SK-N-SH (cell line): ENCODE measurements around the gene LIMK2. TPM values are rescaled to one million over a fixed set of nuclear protein-coding genes. Genes with fewer than 3 reads are reported as not detected.

Experiments used
- CTCF ChIA-PET: fragments of 300-600, 350-600 bp; formaldehyde crosslinking; extraction: SDS; loops from one replicate; lab custom pipeline; 2021; lab: Yijun Ruan, JAX
- POLR2A ChIA-PET: fragments of 350-600 bp; sonication (Branson Sonifier 250); formaldehyde crosslinking; extraction: SDS; loops from one replicate; lab custom pipeline; 2020; ENCODE audit warnings: antibody characterized with exemption, inconsistent platforms; lab: Yijun Ruan, JAX
- DNase-seq: peaks from one replicate; pipeline ENCODE4 v3.0.0; 2012
- H2AFZ ChIP-seq: fragments of 200-600 bp; sonication (generic); 2 replicates; pipeline ENCODE4 v1.8.1; 2016; ENCODE audit warnings: antibody characterized with exemption, mild to moderate bottlenecking, low read depth
- H3F3A ChIP-seq: fragments of 200-600 bp; sonication (generic); replicated peaks from 2 replicates; pipeline ENCODE3; 2016; ENCODE audit warnings: antibody characterized with exemption, mild to moderate bottlenecking; ENCODE audit not compliant: insufficient read depth
- H3K27ac ChIP-seq, 2 experiments: fragments of 200-500 bp in 1 of 2; fragments of 200-600 bp in 1 of 2; sonication (Bioruptor generic) in 1 of 2; sonication (generic), shearing (Covaris generic) in 1 of 2; 2 replicates each; pipeline versions ENCODE4 v1.5.1 to v1.6.1; 2014 to 2016; ENCODE audit warnings: low read depth in 2 of 2, inconsistent platforms in 1 of 2, low read length in 1 of 2, mild to moderate bottlenecking in 1 of 2, mixed read lengths in 1 of 2
- H3K27me3 ChIP-seq: fragments of 200-600 bp; sonication (generic), shearing (Covaris generic); 2 replicates; pipeline ENCODE4 v1.6.1; 2016; ENCODE audit warnings: mixed run types; ENCODE audit not compliant: insufficient read depth
- H3K36me3 ChIP-seq, 2 experiments: fragments of 200-500 bp in 1 of 2; fragments of 200-600 bp in 1 of 2; sonication (Bioruptor generic) in 1 of 2; sonication (generic) in 1 of 2; replicated peaks in 1 of 2; 2 replicates each; pipeline versions ENCODE3 to v1.5.1; 2014 to 2016; ENCODE audit warnings: low read length in 1 of 2, mild to moderate bottlenecking in 1 of 2; ENCODE audit not compliant: insufficient read depth in 2 of 2, control insufficient read depth in 1 of 2
- H3K4me1 ChIP-seq, 2 experiments: fragments of 200-500 bp in 1 of 2; fragments of 200-600 bp in 1 of 2; sonication (Bioruptor generic) in 1 of 2; sonication (generic), shearing (Covaris generic) in 1 of 2; 2 replicates each; pipeline versions ENCODE4 v1.5.1 to v1.6.1; 2014 to 2016; ENCODE audit warnings: low read depth in 1 of 2, low read length in 1 of 2, mixed run types in 1 of 2; ENCODE audit not compliant: insufficient read depth in 2 of 2, control insufficient read depth in 1 of 2
- H3K4me2 ChIP-seq: fragments of 200-600 bp; sonication (generic), shearing (Covaris generic); 2 replicates; pipeline ENCODE4 v1.6.1; 2017; ENCODE audit warnings: mixed run types
- H3K4me3 ChIP-seq, 2 experiments: fragments of 200-500 bp in 1 of 2; fragments of 200-600 bp in 1 of 2; sonication (Bioruptor generic) in 1 of 2; sonication (generic), shearing (Covaris generic) in 1 of 2; 2 replicates each; pipeline versions ENCODE4 v1.5.1 to v1.8.1; 2014 to 2016; ENCODE audit warnings: low read depth in 2 of 2, inconsistent platforms in 1 of 2, low read length in 1 of 2, mild to moderate bottlenecking in 1 of 2, mixed read lengths in 1 of 2, moderate library complexity in 1 of 2
- H3K79me2 ChIP-seq: fragments of 200-600 bp; sonication (generic); 2 replicates; pipeline ENCODE4 v1.8.1; 2017; ENCODE audit warnings: mild to moderate bottlenecking; ENCODE audit not compliant: insufficient read depth
- H3K9ac ChIP-seq: fragments of 200-600 bp; sonication (generic); 2 replicates; pipeline ENCODE4 v1.6.1; 2017; ENCODE audit warnings: mixed run types
- H3K9me2 ChIP-seq: fragments of 200-600 bp; sonication (generic); 2 replicates; pipeline ENCODE4 v1.6.1; 2017; ENCODE audit warnings: mixed run types
- H3K9me3 ChIP-seq: fragments of 200-600 bp; sonication (generic); 2 replicates; pipeline ENCODE4 v1.6.1; 2017; ENCODE audit warnings: mixed run types, mild to moderate bottlenecking, moderate library complexity
- H4K20me1 ChIP-seq: fragments of 200-600 bp; sonication (generic); 2 replicates; pipeline ENCODE4 v1.6.1; 2017; ENCODE audit warnings: mild to moderate bottlenecking, mixed run types; ENCODE audit not compliant: insufficient read depth
- CHD2 ChIP-seq: fragments of 150-350 bp; IDR thresholded peaks from 2 replicates; pipeline ENCODE4 v1.6.1; 2018; ENCODE audit warnings: low read length; ENCODE audit not compliant: partially characterized antibody
- ELF1 ChIP-seq: IDR thresholded peaks from 2 replicates; pipeline ENCODE4 v1.4.0; 2012
- EP300 ChIP-seq, 2 experiments: IDR thresholded peaks; 2 replicates each; pipeline versions ENCODE4 v1.4.0 to v1.6.1; 2012; ENCODE audit warnings: borderline replicate concordance in 1 of 2, low read depth in 1 of 2, low read length in 1 of 2
- FOXJ3 ChIP-seq: sonication (generic); formaldehyde crosslinking; IDR thresholded peaks from 2 replicates; pipeline ENCODE4 v1.5.1; 2020; ENCODE audit warnings: mild to moderate bottlenecking, missing genetic modification reagents
- GABPA ChIP-seq: IDR thresholded peaks from 2 replicates; pipeline ENCODE4 v1.4.0; 2012; ENCODE audit warnings: low read depth, mild to moderate bottlenecking
- MEF2A ChIP-seq: IDR thresholded peaks from 2 replicates; pipeline ENCODE4 v1.4.0; 2012; ENCODE audit warnings: low read depth, borderline replicate concordance
- MXI1 ChIP-seq: IDR thresholded peaks from 2 replicates; pipeline ENCODE4 v1.6.1; 2012; ENCODE audit warnings: mild to moderate bottlenecking, low read depth, low read length, improper control_type of control experiment
- NFIC ChIP-seq: IDR thresholded peaks from 2 replicates; pipeline ENCODE4 v1.4.0; 2012; ENCODE audit warnings: borderline replicate concordance
- NRF1 ChIP-seq: IDR thresholded peaks from 2 replicates; pipeline ENCODE4 v1.6.1; 2012; ENCODE audit warnings: low read depth, mild to moderate bottlenecking, low read length
- POLR2AphosphoS5 ChIP-seq: IDR thresholded peaks from 2 replicates; pipeline ENCODE4 v1.6.1; 2012; ENCODE audit warnings: low read depth, low read length
- RAD21 ChIP-seq: IDR thresholded peaks from 2 replicates; pipeline ENCODE4 v1.6.1; 2012; ENCODE audit warnings: mild to moderate bottlenecking, low read length
- RCOR1 ChIP-seq: fragments of 150-350 bp; IDR thresholded peaks from 2 replicates; pipeline ENCODE4 v1.6.1; 2017; ENCODE audit warnings: antibody characterized with exemption, low read length
- RFX5 ChIP-seq: IDR thresholded peaks from 2 replicates; pipeline ENCODE4 v1.6.1; 2012; ENCODE audit warnings: mild to moderate bottlenecking, improper control_type of control experiment, low read length
- SIN3A ChIP-seq: IDR thresholded peaks from 2 replicates; pipeline ENCODE4 v1.6.1; 2012; ENCODE audit warnings: low read depth, mild to moderate bottlenecking, low read length, moderate library complexity, borderline replicate concordance
- SMC3 ChIP-seq: IDR thresholded peaks from 2 replicates; pipeline ENCODE4 v1.6.1; 2012; ENCODE audit warnings: low read depth, low read length, improper control_type of control experiment
- TAF1 ChIP-seq: IDR thresholded peaks from 2 replicates; pipeline ENCODE4 v1.6.1; 2012; ENCODE audit warnings: low read depth, mild to moderate bottlenecking, low read length, moderate library complexity, borderline replicate concordance
- YY1 ChIP-seq: IDR thresholded peaks from 2 replicates; pipeline ENCODE4 v1.4.0; 2012; ENCODE audit warnings: low read depth, mild to moderate bottlenecking
- WGBS: methylation state at CpG from one replicate; pipeline ENCODE4 v1.1.6; 2017; ENCODE audit warnings: low lambda C conversion rate; 5-methylcytosine and 5-hydroxymethylcytosine counted together
- polyA plus RNA-seq, 3 experiments: library from polyadenylated mRNA; depleted of rRNA; stranded (reverse); fragments of >200 nt; gene quantifications; 2 replicates each; pipeline ENCODE4 v1.2.3, GENCODE V29; 2012
- TF ChIP-seq, protein P1 (sequence below): IDR thresholded peaks from 2 replicates; pipeline ENCODE4; 2012
- TF ChIP-seq, protein P2 (sequence below): fragments of 200-600 bp; sonication (generic); IDR thresholded peaks from 2 replicates; pipeline ENCODE4 v1.6.1; 2017; ENCODE audit warnings: antibody characterized with exemption, mild to moderate bottlenecking, moderate library complexity

LIMK2 gene
- 9.8 and 10.7 TPM in 2 replicates for polyA plus RNA-seq (2012; rRNA removed)
- 8.0 and 8.6 TPM in 2 replicates for polyA plus RNA-seq (2012; cell fraction: cytosol; rRNA removed)
- polyA plus RNA-seq (2012; cell fraction: nucleus; rRNA removed): 41.7 and 60.0 TPM in 2 replicates

DNA sequence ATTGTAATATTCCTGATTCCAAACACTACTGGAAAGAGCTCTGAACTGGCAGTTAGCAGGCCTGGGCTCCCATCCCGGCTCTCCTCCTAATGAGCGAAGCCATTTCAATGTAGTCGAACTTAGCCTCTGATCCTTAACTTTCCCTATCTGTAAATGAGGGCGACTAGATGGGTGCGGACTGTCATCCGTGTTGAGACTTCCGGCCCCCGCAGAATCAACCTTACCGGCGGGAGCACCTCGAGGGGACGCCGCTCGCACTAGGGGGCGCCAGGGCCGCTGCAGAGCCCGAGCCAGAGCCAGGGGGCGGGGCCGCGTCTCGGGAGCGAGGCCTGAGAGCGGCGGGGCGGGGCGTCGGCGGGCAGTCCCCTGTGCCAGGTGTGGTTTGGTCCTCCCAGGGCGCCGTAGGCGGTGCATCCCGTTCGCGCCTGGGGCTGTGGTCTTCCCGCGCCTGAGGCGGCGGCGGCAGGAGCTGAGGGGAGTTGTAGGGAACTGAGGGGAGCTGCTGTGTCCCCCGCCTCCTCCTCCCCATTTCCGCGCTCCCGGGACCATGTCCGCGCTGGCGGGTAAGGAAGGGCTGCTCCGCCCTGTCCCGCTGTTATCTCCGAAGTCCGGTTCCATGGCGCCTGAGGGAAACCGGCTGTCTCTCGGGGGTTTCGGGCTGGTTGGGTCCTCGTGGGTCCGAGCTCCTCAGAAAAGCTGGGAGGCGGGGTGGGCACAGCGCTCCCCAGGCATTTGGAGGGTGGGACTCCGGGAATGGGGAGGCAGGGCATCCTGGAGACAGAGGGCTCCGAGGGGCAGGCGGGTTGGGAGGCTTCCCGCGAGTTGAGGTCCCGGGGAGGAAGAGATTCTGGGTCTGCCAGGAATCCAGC is at the start of gene LIMK2:
Gene LIMK2 (plus strand): TSS at position 437 of the 869 bp plus-strand sequence. CDS start 111 bp downstream, at position 548.
- Histone ChIP-seq H2AFZ (peak within 1 kb of the TSS; percentile 91), H3K4me3 (peak within 1 kb of the TSS; percentile 58 to 84), H3F3A (peaks cover 3% of the 10 kb centered on the region), H3K4me1 (peaks cover 0 to 11% of the 10 kb centered on the region in 2 experiments; a peak in 2 of 4 replicates), H3K9me3 (no peaks in the 10 kb centered on the region), H3K9me2 (no peaks in the 10 kb centered on the region), H4K20me1 (no peaks in the 10 kb centered on the region), H3K79me2 (peaks cover 47% of the 10 kb centered on the region), H3K27ac (peak within 1 kb of the TSS; percentile 24 to 48; a peak in 2 of 4 replicates), H3K36me3 (peaks cover 0 to 9% of the 10 kb centered on the region in 2 experiments), H3K27me3 (no peaks in the 10 kb centered on the region), H3K9ac (peak within 1 kb of the TSS; percentile 81), H3K4me2 (peak within 1 kb of the TSS; percentile 91)
- CTCF ChIA-PET: interaction anchor here (0.5 to 9.1 kb wide), 50 partner anchors 9 to 577 kb away, joined by 3 to 151 read pairs (median 5); partner anchors contain the start of genes DRG1, PIK3IP1, PLA2G3 and RNF185
- POLR2A ChIA-PET: interaction anchor here (0.8 to 1.9 kb wide), 4 partner anchors 12 to 36 kb away, joined by 3 to 8 read pairs (median 4); no protein-coding TSS in a partner anchor
- TF ChIP-seq MXI1: peak; percentile 48; the same call in 1 of the 2 replicates
- TF ChIP-seq RCOR1: peak; percentile 38; the same call in 1 of the 2 replicates
- TF ChIP-seq EP300 (IDR thresholded peaks at IDR 0.05; ENCODE audit: borderline replicate concordance in 1 of 2, low read depth in 1 of 2, low read length in 1 of 2): peak in 1 of 2 experiments; percentile 39; a peak in 1 of 4 replicates
- TF ChIP-seq GABPA: peak; percentile 47; the same call in 1 of the 2 replicates
- no peak for TF ChIP-seq NRF1
- TF ChIP-seq CHD2: peak; percentile 51
- TF ChIP-seq, protein P1, sequence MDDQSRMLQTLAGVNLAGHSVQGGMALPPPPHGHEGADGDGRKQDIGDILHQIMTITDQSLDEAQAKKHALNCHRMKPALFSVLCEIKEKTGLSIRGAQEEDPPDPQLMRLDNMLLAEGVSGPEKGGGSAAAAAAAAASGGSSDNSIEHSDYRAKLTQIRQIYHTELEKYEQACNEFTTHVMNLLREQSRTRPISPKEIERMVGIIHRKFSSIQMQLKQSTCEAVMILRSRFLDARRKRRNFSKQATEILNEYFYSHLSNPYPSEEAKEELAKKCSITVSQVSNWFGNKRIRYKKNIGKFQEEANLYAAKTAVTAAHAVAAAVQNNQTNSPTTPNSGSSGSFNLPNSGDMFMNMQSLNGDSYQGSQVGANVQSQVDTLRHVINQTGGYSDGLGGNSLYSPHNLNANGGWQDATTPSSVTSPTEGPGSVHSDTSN: no peak
- no peak for TF ChIP-seq FOXJ3 (CRISPR knock-in tag)
- TF ChIP-seq NFIC: peak; percentile 38
- peak; percentile 58; the same call in 1 of the 2 replicates for TF ChIP-seq TAF1
- TF ChIP-seq RAD21: peak; percentile 74
- no peak for TF ChIP-seq MEF2A
- TF ChIP-seq SIN3A: peak; percentile 40; the same call in 1 of the 2 replicates
- TF ChIP-seq, protein P2, sequence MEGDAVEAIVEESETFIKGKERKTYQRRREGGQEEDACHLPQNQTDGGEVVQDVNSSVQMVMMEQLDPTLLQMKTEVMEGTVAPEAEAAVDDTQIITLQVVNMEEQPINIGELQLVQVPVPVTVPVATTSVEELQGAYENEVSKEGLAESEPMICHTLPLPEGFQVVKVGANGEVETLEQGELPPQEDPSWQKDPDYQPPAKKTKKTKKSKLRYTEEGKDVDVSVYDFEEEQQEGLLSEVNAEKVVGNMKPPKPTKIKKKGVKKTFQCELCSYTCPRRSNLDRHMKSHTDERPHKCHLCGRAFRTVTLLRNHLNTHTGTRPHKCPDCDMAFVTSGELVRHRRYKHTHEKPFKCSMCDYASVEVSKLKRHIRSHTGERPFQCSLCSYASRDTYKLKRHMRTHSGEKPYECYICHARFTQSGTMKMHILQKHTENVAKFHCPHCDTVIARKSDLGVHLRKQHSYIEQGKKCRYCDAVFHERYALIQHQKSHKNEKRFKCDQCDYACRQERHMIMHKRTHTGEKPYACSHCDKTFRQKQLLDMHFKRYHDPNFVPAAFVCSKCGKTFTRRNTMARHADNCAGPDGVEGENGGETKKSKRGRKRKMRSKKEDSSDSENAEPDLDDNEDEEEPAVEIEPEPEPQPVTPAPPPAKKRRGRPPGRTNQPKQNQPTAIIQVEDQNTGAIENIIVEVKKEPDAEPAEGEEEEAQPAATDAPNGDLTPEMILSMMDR: peak; percentile 91
- TF ChIP-seq RFX5: no peak
- peak; percentile 66 for TF ChIP-seq ELF1
- TF ChIP-seq POLR2AphosphoS5: peak; percentile 67; the same call in 1 of the 2 replicates
- peak; percentile 90 for TF ChIP-seq SMC3
- 0 out of 2 replicates have a peak, but pooled peaks have one; percentile 36 for TF ChIP-seq YY1
- DNase-seq: peak; percentile 97
- 1% methylated on average over 20 of the region's 64 CpGs for WGBS
